IMR-90 (cell line): ENCODE measurements around the gene SCAF1.

ENCODE experiments used
- BHLHE40 ChIP-seq: fragments of 150-350 bp; IDR thresholded peaks from 2 replicates; pipeline ENCODE4 v1.6.1; 2016; ENCODE audit warnings: mild to moderate bottlenecking, low read depth, low read length
- CEBPB ChIP-seq: IDR thresholded peaks from 2 replicates; pipeline ENCODE4 v1.6.1; 2012; ENCODE audit warnings: low read depth, low read length, improper control_type of control experiment
- FOS ChIP-seq: fragments of 150-350 bp; IDR thresholded peaks from 2 replicates; pipeline ENCODE4 v1.6.1; 2016; ENCODE audit warnings: low read depth, low read length
- MAZ ChIP-seq: IDR thresholded peaks from 2 replicates; pipeline ENCODE4 v1.6.1; 2012; ENCODE audit warnings: low read depth, mild to moderate bottlenecking, low read length, improper control_type of control experiment, moderate library complexity, borderline replicate concordance
- MXI1 ChIP-seq: IDR thresholded peaks from 2 replicates; pipeline ENCODE4 v1.6.1; 2012; ENCODE audit warnings: low read depth, mild to moderate bottlenecking, low read length, moderate library complexity, borderline replicate concordance
- NFE2L2 ChIP-seq: fragments of 150-350 bp; IDR thresholded peaks from 2 replicates; pipeline ENCODE4 v1.6.1; 2016; ENCODE audit warnings: low read depth, mild to moderate bottlenecking, low read length
- POLR2A ChIP-seq: IDR thresholded peaks from 2 replicates; pipeline ENCODE4 v1.6.1; 2012; ENCODE audit warnings: mild to moderate bottlenecking, low read depth, low read length
- RAD21 ChIP-seq: IDR thresholded peaks from 2 replicates; pipeline ENCODE4 v1.6.1; 2012; ENCODE audit warnings: low read length, improper control_type of control experiment
- RCOR1 ChIP-seq: IDR thresholded peaks from 2 replicates; pipeline ENCODE4 v1.6.1; 2012; ENCODE audit warnings: mild to moderate bottlenecking, low read length, improper control_type of control experiment; ENCODE audit not compliant: insufficient replicate concordance
- RFX5 ChIP-seq: IDR thresholded peaks from 2 replicates; pipeline ENCODE4 v1.8.0; 2012; ENCODE audit warnings: low read depth, mild to moderate bottlenecking, low read length, moderate library complexity
- SMC3 ChIP-seq: fragments of 150-350 bp; IDR thresholded peaks from 2 replicates; pipeline ENCODE4 v1.6.1; 2016; ENCODE audit warnings: low read depth, mild to moderate bottlenecking, antibody characterized with exemption, low read length, moderate library complexity
- TF ChIP-seq, protein P1 (sequence below): conservative IDR thresholded peaks from 2 replicates; pipeline ENCODE4 v1.5.1; 2012; ENCODE audit warnings: mild to moderate bottlenecking, low read depth, low read length, improper control_type of control experiment
- TF ChIP-seq, protein P2 (sequence below): fragments of 150-350 bp; IDR thresholded peaks from 2 replicates; pipeline ENCODE4 v1.6.1; 2016; ENCODE audit warnings: low read depth, mild to moderate bottlenecking, low read length, moderate library complexity, borderline replicate concordance
- TF ChIP-seq, protein P3 (sequence below): fragments of 150-350 bp; IDR thresholded peaks from 2 replicates; pipeline ENCODE4 v1.6.1; 2017; ENCODE audit warnings: mild to moderate bottlenecking, antibody characterized with exemption, low read length, low read depth

DNA sequence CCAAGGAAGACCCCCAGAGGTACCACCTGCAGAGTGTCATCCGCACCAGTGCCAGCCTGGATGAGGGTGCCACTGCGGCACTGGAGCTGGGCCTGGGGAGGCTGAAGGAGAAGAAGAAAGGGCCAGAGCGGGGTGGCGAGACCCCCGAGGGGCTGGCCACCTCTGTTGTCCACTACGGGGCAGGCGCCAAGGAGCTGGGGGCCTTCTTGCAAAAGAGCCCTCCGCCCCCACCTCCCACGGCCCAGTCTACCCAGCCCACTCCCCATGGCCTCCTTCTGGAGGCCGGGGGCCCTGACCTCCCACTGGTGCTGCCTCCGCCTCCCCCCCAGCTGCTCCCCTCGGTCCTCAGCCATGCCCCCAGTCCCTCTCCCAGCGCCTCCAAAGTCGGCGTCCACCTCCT, 45.6 kb upstream of the SCAF1 start:
- TF ChIP-seq, protein P1, sequence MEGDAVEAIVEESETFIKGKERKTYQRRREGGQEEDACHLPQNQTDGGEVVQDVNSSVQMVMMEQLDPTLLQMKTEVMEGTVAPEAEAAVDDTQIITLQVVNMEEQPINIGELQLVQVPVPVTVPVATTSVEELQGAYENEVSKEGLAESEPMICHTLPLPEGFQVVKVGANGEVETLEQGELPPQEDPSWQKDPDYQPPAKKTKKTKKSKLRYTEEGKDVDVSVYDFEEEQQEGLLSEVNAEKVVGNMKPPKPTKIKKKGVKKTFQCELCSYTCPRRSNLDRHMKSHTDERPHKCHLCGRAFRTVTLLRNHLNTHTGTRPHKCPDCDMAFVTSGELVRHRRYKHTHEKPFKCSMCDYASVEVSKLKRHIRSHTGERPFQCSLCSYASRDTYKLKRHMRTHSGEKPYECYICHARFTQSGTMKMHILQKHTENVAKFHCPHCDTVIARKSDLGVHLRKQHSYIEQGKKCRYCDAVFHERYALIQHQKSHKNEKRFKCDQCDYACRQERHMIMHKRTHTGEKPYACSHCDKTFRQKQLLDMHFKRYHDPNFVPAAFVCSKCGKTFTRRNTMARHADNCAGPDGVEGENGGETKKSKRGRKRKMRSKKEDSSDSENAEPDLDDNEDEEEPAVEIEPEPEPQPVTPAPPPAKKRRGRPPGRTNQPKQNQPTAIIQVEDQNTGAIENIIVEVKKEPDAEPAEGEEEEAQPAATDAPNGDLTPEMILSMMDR: no peak
- TF ChIP-seq POLR2A (no peak), SMC3 (no peak), RAD21 (no peak), MXI1 (no peak), BHLHE40 (no peak), CEBPB (no peak), MAZ (no peak), RCOR1 (no peak), RFX5 (no peak), FOS (no peak), NFE2L2 (no peak)
- TF ChIP-seq, protein P2, sequence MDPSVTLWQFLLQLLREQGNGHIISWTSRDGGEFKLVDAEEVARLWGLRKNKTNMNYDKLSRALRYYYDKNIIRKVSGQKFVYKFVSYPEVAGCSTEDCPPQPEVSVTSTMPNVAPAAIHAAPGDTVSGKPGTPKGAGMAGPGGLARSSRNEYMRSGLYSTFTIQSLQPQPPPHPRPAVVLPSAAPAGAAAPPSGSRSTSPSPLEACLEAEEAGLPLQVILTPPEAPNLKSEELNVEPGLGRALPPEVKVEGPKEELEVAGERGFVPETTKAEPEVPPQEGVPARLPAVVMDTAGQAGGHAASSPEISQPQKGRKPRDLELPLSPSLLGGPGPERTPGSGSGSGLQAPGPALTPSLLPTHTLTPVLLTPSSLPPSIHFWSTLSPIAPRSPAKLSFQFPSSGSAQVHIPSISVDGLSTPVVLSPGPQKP: no peak
- TF ChIP-seq, protein P3, sequence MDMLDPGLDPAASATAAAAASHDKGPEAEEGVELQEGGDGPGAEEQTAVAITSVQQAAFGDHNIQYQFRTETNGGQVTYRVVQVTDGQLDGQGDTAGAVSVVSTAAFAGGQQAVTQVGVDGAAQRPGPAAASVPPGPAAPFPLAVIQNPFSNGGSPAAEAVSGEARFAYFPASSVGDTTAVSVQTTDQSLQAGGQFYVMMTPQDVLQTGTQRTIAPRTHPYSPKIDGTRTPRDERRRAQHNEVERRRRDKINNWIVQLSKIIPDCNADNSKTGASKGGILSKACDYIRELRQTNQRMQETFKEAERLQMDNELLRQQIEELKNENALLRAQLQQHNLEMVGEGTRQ: no peak
